HG03045 (cell line): ENCODE data around the gene MSANTD1.

Source experiments
- ATAC-seq: cut with Tn5 transposase; IDR thresholded peaks from one replicate; pipeline ENCODE4 v1.9.1; 2021; ENCODE audit warnings: mild to moderate bottlenecking, moderate library complexity; ENCODE audit not compliant: unreplicated experiment

The MSANTD1 gene

GRCh38 chr4:3261411-3262207 lies 12.7 kb downstream of the MSANTD1 start:
- ATAC-seq, result no peak

- no peak for ATAC-seq
Measured at GRCh38 chr4:3262208-3263052, 13.5 kb downstream of the MSANTD1 start.

- ATAC-seq, result no peak
Measured at GRCh38 chr4:3263053-3263875, 14.3 kb downstream of the MSANTD1 start.

- no peak for ATAC-seq
Measured at GRCh38 chr4:3263876-3264193, 14.9 kb downstream of the MSANTD1 start.

GRCh38 chr4:3266076-3266475 lies 17.1 kb downstream of the MSANTD1 start:
- ATAC-seq, result no peak

GRCh38 chr4:3267576-3268394 lies 18.8 kb downstream of the MSANTD1 start:
- no peak for ATAC-seq

GRCh38 chr4:3268395-3269104 lies 19.6 kb downstream of the MSANTD1 start:
- ATAC-seq, result no peak

GRCh38 chr4:3269105-3269927 lies 20.4 kb downstream of the MSANTD1 start:
- ATAC-seq, result no peak

- no peak for ATAC-seq
Measured at GRCh38 chr4:3269991-3270611, 21.1 kb downstream of the MSANTD1 start.

GRCh38 chr4:3271131-3271530 lies 22.2 kb downstream of the MSANTD1 start:
- ATAC-seq, result no peak

GRCh38 chr4:3276986-3277385 lies 28.0 kb downstream of the MSANTD1 start:
- ATAC-seq, result no peak

- no peak for ATAC-seq
Measured at GRCh38 chr4:3280466-3280865, 31.5 kb downstream of the MSANTD1 start.

GRCh38 chr4:3283483-3283882 lies 34.5 kb downstream of the MSANTD1 start:
- ATAC-seq, result no peak

- ATAC-seq, result no peak
Measured at GRCh38 chr4:3283916-3284315, 35.0 kb downstream of the MSANTD1 start.

GRCh38 chr4:3284734-3285557 lies 36.0 kb downstream of the MSANTD1 start:
- no peak for ATAC-seq

- no peak for ATAC-seq
Measured at GRCh38 chr4:3285558-3286334, 36.8 kb downstream of the MSANTD1 start.
